Measurements from ENCODE around the gene RALGAPA2.

- TF ChIP-seq CTCF (IDR thresholded peaks at IDR 0.05) (no peak), POLR2A (IDR thresholded peaks at IDR 0.05) (no peak)
Observed at GRCh38 chr20:20448881-20449280, 263.6 kb downstream of the RALGAPA2 start.
